Measurements from ENCODE around the gene ZBTB33. TPM values are rescaled to one million over a fixed set of nuclear protein-coding genes. Genes with fewer than 3 reads are reported as not detected.

ZBTB33 gene, protein sequence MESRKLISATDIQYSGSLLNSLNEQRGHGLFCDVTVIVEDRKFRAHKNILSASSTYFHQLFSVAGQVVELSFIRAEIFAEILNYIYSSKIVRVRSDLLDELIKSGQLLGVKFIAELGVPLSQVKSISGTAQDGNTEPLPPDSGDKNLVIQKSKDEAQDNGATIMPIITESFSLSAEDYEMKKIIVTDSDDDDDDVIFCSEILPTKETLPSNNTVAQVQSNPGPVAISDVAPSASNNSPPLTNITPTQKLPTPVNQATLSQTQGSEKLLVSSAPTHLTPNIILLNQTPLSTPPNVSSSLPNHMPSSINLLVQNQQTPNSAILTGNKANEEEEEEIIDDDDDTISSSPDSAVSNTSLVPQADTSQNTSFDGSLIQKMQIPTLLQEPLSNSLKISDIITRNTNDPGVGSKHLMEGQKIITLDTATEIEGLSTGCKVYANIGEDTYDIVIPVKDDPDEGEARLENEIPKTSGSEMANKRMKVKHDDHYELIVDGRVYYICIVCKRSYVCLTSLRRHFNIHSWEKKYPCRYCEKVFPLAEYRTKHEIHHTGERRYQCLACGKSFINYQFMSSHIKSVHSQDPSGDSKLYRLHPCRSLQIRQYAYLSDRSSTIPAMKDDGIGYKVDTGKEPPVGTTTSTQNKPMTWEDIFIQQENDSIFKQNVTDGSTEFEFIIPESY
- 8.6 and 8.9 TPM in 2 replicates for total RNA-seq

DNA sequence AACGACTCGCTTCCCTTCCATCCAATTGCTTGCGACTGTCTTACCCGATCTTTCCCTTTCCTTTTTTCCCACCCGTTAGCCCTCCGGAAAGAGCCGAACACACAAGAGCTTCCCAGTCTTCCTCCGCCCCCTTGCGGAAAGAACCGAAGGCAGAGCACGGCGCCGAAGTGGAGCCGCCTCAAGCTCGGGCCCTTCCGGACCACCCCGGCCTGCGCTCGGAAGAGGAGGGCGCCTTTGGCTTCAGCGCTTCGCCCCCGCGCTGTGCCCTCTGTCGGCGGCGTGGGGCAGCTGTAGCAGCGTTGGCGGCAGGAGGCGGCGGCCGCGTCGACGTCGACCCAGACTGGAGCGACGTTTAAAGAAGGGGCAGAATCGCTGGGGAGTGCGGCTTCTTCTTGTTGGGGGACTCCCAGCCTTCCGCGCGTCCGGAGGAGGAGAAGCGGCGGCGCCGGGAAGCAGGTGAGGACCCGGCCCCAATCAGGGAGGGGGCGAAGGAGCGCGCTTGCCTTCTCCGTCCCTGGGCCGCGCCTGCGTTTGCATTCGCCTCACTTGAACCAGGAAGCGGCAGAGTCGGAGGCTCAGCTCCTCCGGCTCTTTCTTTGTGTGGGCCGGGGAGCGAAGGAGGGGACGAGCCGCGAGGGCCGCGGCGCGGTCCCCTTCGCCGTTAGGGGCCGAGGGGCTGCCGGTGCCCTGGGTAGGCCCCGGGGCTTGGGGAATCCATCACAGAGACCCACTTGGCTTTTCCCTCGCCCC is at the start of gene ZBTB33:
Gene ZBTB33 (plus strand): TSS at position 291 of the 750 bp plus-strand sequence. CDS start 2,604 bp downstream, outside the sequence.

Other genes starting within 250 kb of the ZBTB33 start
- gene RHOXF2B, start 173.1 kb upstream of the ZBTB33 start, total RNA-seq, result not detected in 2 replicates
- not detected in 2 replicates for gene RHOXF1, start 134.9 kb upstream of the ZBTB33 start, total RNA-seq
- not detected in 2 replicates for gene RHOXF2, start 92.2 kb upstream of the ZBTB33 start, total RNA-seq
- gene TMEM255A, start 60.6 kb downstream of the ZBTB33 start, total RNA-seq, result not detected in 2 replicates
- not detected in 2 replicates for gene ATP1B4, start 111.3 kb downstream of the ZBTB33 start, total RNA-seq
- gene LAMP2, start 218.5 kb downstream of the ZBTB33 start, total RNA-seq, result 170 and 174 TPM in 2 replicates